DOHH2 (cell line): ENCODE measurements around the gene ANGPT4.

Experiments
- H3F3A ChIP-seq: fragments of 200-600 bp; sonication (generic), shearing (Covaris generic); 2 replicates; pipeline ENCODE4 v1.6.0; 2016; ENCODE audit warnings: antibody characterized with exemption, mild to moderate bottlenecking; ENCODE audit not compliant: control insufficient read depth, insufficient read depth
- H3K27ac ChIP-seq: fragments of 200-600 bp; sonication (generic); 2 replicates; pipeline ENCODE4 v1.5.1; 2014; ENCODE audit warnings: low read depth, mild to moderate bottlenecking, low read length, moderate library complexity
- H3K27me3 ChIP-seq: fragments of 200-600 bp; sonication (generic); 2 replicates; pipeline ENCODE4 v1.6.1; 2014; ENCODE audit warnings: mild to moderate bottlenecking, low read length, mixed read lengths; ENCODE audit not compliant: control insufficient read depth
- H3K36me3 ChIP-seq: fragments of 200-600 bp; sonication (generic); 2 replicates; pipeline ENCODE4 v1.6.1; 2014; ENCODE audit warnings: mild to moderate bottlenecking, low read length, moderate library complexity, mixed read lengths; ENCODE audit not compliant: control insufficient read depth
- H3K4me1 ChIP-seq: fragments of 200-600 bp; sonication (generic); 2 replicates; pipeline ENCODE4 v1.6.1; 2014; ENCODE audit warnings: mild to moderate bottlenecking, low read length, mixed read lengths; ENCODE audit not compliant: control insufficient read depth
- H3K4me2 ChIP-seq: fragments of 200-600 bp; sonication (generic); 2 replicates; pipeline ENCODE4 v1.6.0; 2014; ENCODE audit warnings: mild to moderate bottlenecking, low read length, moderate library complexity
- H3K4me3 ChIP-seq: fragments of 200-600 bp; sonication (generic); 2 replicates; pipeline ENCODE4 v1.5.1; 2014; ENCODE audit warnings: mild to moderate bottlenecking, low read length, mixed read lengths
- H3K79me2 ChIP-seq: fragments of 200-600 bp; sonication (generic); 2 replicates; pipeline ENCODE4 v1.6.1; 2014; ENCODE audit warnings: mild to moderate bottlenecking, low read length, mixed read lengths; ENCODE audit not compliant: control insufficient read depth
- H3K9me2 ChIP-seq: fragments of 200-600 bp; sonication (generic); replicated peaks from 2 replicates; pipeline ENCODE4 v1.6.1; 2014; ENCODE audit warnings: mild to moderate bottlenecking, low read length, mixed read lengths; ENCODE audit not compliant: control insufficient read depth
- H3K9me3 ChIP-seq: fragments of 200-600 bp; sonication (generic); 2 replicates; pipeline ENCODE4 v1.6.1; 2014; ENCODE audit warnings: antibody characterized with exemption, low read length, mixed read lengths; ENCODE audit not compliant: control insufficient read depth, insufficient read depth
- H4K20me1 ChIP-seq: fragments of 200-600 bp; sonication (generic); 2 replicates; pipeline ENCODE4 v1.6.0; 2014; ENCODE audit warnings: low read depth, mild to moderate bottlenecking, antibody characterized with exemption, low read length, moderate library complexity; ENCODE audit not compliant: control insufficient read depth, insufficient read depth
- CTCF ChIP-seq: fragments of 200-600 bp; sonication (generic); IDR thresholded peaks from one replicate; pipeline ENCODE4 v1.5.1; 2014; ENCODE audit warnings: antibody characterized with exemption, mild to moderate bottlenecking, low read depth, low read length; ENCODE audit not compliant: poor library complexity, severe bottlenecking
- EZH2phosphoT487 ChIP-seq: fragments of 200-600 bp; sonication (generic); IDR thresholded peaks from 2 replicates; pipeline ENCODE4 v1.6.1; 2017; ENCODE audit warnings: borderline replicate concordance, mild to moderate bottlenecking, antibody characterized with exemption, low read length, moderate library complexity, mixed read lengths

The ANGPT4 gene

DNA sequence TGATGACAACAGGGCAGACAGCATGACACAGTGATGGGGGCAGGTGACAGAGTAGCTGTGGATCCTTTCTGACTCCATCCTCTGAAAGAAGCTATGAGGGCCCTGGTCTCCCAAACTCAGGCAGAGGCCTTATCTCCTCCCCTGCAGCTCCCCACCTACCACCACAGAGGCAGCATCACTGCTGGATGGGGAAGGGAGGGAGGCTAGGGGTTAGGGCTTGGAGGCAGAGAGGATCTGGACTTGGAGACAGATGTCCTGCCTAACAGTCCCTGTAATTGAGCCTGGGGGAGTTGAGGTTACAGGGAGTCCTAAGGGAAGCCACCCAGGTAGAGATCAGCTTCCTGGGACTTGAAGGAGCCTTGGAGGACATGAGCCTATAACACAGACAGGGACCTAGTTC, 44.7 kb downstream of the ANGPT4 start:
- Histone ChIP-seq H3K9me2 (no peaks in the 10 kb centered on the region), H3K79me2 (no peaks in the 10 kb centered on the region), H3K9me3 (no peaks in the 10 kb centered on the region), H3K4me3 (no peak overlapping the region), H3K27me3 (no peaks in the 10 kb centered on the region), H3K4me2 (no peak overlapping the region), H3K36me3 (no peaks in the 10 kb centered on the region), H3F3A (no peaks in the 10 kb centered on the region), H3K27ac (no peak overlapping the region), H4K20me1 (no peaks in the 10 kb centered on the region), H3K4me1 (no peaks in the 10 kb centered on the region)
- TF ChIP-seq CTCF, result no peak
- no peak for TF ChIP-seq EZH2phosphoT487

- H3K4me3 ChIP-seq, result no peak overlapping the region
- no peaks in the 10 kb centered on the region for H3K4me1 ChIP-seq
- no peaks in the 10 kb centered on the region for H3K27me3 ChIP-seq
- H3K27ac ChIP-seq, result no peak overlapping the region
- no peaks in the 10 kb centered on the region for H3K9me3 ChIP-seq
- H3K36me3 ChIP-seq, result no peaks in the 10 kb centered on the region
- H3K4me2 ChIP-seq, result no peak overlapping the region
- H3F3A ChIP-seq, result no peaks in the 10 kb centered on the region
- TF ChIP-seq EZH2phosphoT487 (no peak), CTCF (no peak)
- no peaks in the 10 kb centered on the region for H4K20me1 ChIP-seq
- H3K79me2 ChIP-seq, result no peaks in the 10 kb centered on the region
- no peaks in the 10 kb centered on the region for H3K9me2 ChIP-seq
These were observed 45.4 kb downstream of the ANGPT4 start for GRCh38 chr20:870758-871157.

- Histone ChIP-seq H3F3A (no peaks in the 10 kb centered on the region), H3K27me3 (no peaks in the 10 kb centered on the region), H3K9me2 (no peaks in the 10 kb centered on the region), H3K79me2 (no peaks in the 10 kb centered on the region), H3K36me3 (no peaks in the 10 kb centered on the region), H3K27ac (no peak overlapping the region), H3K4me1 (no peaks in the 10 kb centered on the region), H3K4me2 (no peak overlapping the region), H3K9me3 (no peaks in the 10 kb centered on the region), H3K4me3 (no peak overlapping the region), H4K20me1 (no peaks in the 10 kb centered on the region)
- TF ChIP-seq EZH2phosphoT487, result no peak
- no peak for TF ChIP-seq CTCF
These were observed 46.5 kb downstream of the ANGPT4 start for GRCh38 chr20:869606-870005.

- H4K20me1 ChIP-seq, result no peaks in the 10 kb centered on the region
- no peaks in the 10 kb centered on the region for H3K36me3 ChIP-seq
- no peaks in the 10 kb centered on the region for H3K4me1 ChIP-seq
- no peaks in the 10 kb centered on the region for H3K9me3 ChIP-seq
- H3K27ac ChIP-seq, result no peak overlapping the region
- no peak overlapping the region for H3K4me2 ChIP-seq
- no peaks in the 10 kb centered on the region for H3K79me2 ChIP-seq
- no peak overlapping the region for H3K4me3 ChIP-seq
- H3F3A ChIP-seq, result no peaks in the 10 kb centered on the region
- TF ChIP-seq CTCF (no peak), EZH2phosphoT487 (no peak)
- H3K9me2 ChIP-seq, result no peaks in the 10 kb centered on the region
- no peaks in the 10 kb centered on the region for H3K27me3 ChIP-seq
These were observed 47.9 kb downstream of the ANGPT4 start for GRCh38 chr20:868279-868678.
